ENCODE results near the gene NLRP8.
"Not testable (repeated sequence)": the region's sequence is repeated elsewhere in the genome, so short reads cannot be mapped to it uniquely, and the experiment has no call there.

- TF ChIP-seq, protein P1, sequence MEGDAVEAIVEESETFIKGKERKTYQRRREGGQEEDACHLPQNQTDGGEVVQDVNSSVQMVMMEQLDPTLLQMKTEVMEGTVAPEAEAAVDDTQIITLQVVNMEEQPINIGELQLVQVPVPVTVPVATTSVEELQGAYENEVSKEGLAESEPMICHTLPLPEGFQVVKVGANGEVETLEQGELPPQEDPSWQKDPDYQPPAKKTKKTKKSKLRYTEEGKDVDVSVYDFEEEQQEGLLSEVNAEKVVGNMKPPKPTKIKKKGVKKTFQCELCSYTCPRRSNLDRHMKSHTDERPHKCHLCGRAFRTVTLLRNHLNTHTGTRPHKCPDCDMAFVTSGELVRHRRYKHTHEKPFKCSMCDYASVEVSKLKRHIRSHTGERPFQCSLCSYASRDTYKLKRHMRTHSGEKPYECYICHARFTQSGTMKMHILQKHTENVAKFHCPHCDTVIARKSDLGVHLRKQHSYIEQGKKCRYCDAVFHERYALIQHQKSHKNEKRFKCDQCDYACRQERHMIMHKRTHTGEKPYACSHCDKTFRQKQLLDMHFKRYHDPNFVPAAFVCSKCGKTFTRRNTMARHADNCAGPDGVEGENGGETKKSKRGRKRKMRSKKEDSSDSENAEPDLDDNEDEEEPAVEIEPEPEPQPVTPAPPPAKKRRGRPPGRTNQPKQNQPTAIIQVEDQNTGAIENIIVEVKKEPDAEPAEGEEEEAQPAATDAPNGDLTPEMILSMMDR (conservative IDR thresholded peaks at IDR 0.05; ENCODE audit: low read depth in 2 of 2), result not testable (repeated sequence)
- TF ChIP-seq, protein P2, sequence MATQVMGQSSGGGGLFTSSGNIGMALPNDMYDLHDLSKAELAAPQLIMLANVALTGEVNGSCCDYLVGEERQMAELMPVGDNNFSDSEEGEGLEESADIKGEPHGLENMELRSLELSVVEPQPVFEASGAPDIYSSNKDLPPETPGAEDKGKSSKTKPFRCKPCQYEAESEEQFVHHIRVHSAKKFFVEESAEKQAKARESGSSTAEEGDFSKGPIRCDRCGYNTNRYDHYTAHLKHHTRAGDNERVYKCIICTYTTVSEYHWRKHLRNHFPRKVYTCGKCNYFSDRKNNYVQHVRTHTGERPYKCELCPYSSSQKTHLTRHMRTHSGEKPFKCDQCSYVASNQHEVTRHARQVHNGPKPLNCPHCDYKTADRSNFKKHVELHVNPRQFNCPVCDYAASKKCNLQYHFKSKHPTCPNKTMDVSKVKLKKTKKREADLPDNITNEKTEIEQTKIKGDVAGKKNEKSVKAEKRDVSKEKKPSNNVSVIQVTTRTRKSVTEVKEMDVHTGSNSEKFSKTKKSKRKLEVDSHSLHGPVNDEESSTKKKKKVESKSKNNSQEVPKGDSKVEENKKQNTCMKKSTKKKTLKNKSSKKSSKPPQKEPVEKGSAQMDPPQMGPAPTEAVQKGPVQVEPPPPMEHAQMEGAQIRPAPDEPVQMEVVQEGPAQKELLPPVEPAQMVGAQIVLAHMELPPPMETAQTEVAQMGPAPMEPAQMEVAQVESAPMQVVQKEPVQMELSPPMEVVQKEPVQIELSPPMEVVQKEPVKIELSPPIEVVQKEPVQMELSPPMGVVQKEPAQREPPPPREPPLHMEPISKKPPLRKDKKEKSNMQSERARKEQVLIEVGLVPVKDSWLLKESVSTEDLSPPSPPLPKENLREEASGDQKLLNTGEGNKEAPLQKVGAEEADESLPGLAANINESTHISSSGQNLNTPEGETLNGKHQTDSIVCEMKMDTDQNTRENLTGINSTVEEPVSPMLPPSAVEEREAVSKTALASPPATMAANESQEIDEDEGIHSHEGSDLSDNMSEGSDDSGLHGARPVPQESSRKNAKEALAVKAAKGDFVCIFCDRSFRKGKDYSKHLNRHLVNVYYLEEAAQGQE (IDR thresholded peaks at IDR 0.05; ENCODE audit: unreplicated experiment), result not testable (repeated sequence)
These were observed 72.8 kb downstream of the NLRP8 start for GRCh38 chr19:56020355-56020975.
